Testis (tissue), 2 donors: ENCODE results near the gene RIPOR1.

Experiments used
- CTCF ChIP-seq, 3 experiments: fragments of 450-650 bp in 2 of 3; fragments of 200-600 bp in 1 of 3; sonication (generic) in 1 of 3; IDR thresholded peaks; one replicate each; pipeline ENCODE4 v1.5.1; 2016 to 2019; ENCODE audit warnings: antibody characterized with exemption in 3 of 3, mild to moderate bottlenecking in 2 of 3, moderate library complexity in 1 of 3
- POLR2A ChIP-seq: fragments of 450-650 bp; IDR thresholded peaks from one replicate; pipeline ENCODE4 v1.6.1; 2017; ENCODE audit warnings: antibody characterized with exemption, mild to moderate bottlenecking, moderate library complexity

- TF ChIP-seq CTCF (IDR thresholded peaks at IDR 0.05) (no peak), POLR2A (no peak)
Measured at GRCh38 chr16:67542464-67542863, 13.8 kb downstream of the RIPOR1 start.
